Measurements from ENCODE around the gene XPR1.

GRCh38 chr1:180909462-180909976 lies 277.7 kb downstream of the XPR1 start:
- TF ChIP-seq CTCF (IDR thresholded peaks at IDR 0.05) (no peak), POLR2AphosphoS5 (IDR thresholded peaks at IDR 0.05; ENCODE audit: low read depth, low read length) (no peak), SIN3A (IDR thresholded peaks at IDR 0.05; ENCODE audit: borderline replicate concordance, insufficient read depth, low read depth, low read length) (no peak)
